H9 (cell line): Measurements from ENCODE around the gene PDE4B. TPM values are rescaled to one million over a fixed set of nuclear protein-coding genes. Genes with fewer than 3 reads are reported as not detected.
"Not testable (repeated sequence)": the region's sequence is repeated elsewhere in the genome, so short reads cannot be mapped to it uniquely, and the experiment has no call there.

Source experiments
- DNase-seq: peaks from one replicate; pipeline ENCODE4 v3.0.0-alpha.2; 2017
- H2AFZ ChIP-seq: one replicate; pipeline ENCODE4 v1.6.1; 2013; ENCODE audit warnings: mild to moderate bottlenecking, low read length, control low read depth, moderate library complexity
- H2AK5ac ChIP-seq: 2 replicates; pipeline ENCODE4 v1.6.1; 2013; ENCODE audit warnings: low read length, control low read depth, mixed read lengths; ENCODE audit not compliant: insufficient read length
- H2BK120ac ChIP-seq: one replicate; pipeline ENCODE4 v1.6.1; 2013; ENCODE audit warnings: low read depth, mild to moderate bottlenecking, low read length, control low read depth, inconsistent platforms; ENCODE audit not compliant: poor library complexity, severe bottlenecking
- H2BK12ac ChIP-seq: 2 replicates; pipeline ENCODE4 v1.6.1; 2013; ENCODE audit warnings: low read length, control low read depth, mixed read lengths, low read depth; ENCODE audit not compliant: insufficient read length
- H2BK15ac ChIP-seq: 2 replicates; pipeline ENCODE4 v1.6.1; 2013; ENCODE audit warnings: low read depth, low read length, control low read depth
- H2BK20ac ChIP-seq: one replicate; pipeline ENCODE4 v1.6.1; 2013; ENCODE audit warnings: low read depth, mild to moderate bottlenecking, low read length, control low read depth, inconsistent platforms; ENCODE audit not compliant: poor library complexity, severe bottlenecking
- H2BK5ac ChIP-seq: 2 replicates; pipeline ENCODE4 v1.6.1; 2013; ENCODE audit warnings: low read length, control low read depth, mixed read lengths; ENCODE audit not compliant: insufficient read length
- H3K14ac ChIP-seq: 2 replicates; pipeline ENCODE4 v1.6.1; 2013; ENCODE audit warnings: low read length, control low read depth; ENCODE audit not compliant: insufficient read depth
- H3K18ac ChIP-seq: 2 replicates; pipeline ENCODE4 v1.6.1; 2013; ENCODE audit warnings: low read depth, mild to moderate bottlenecking, mixed read lengths, low read length, control low read depth; ENCODE audit not compliant: insufficient read length
- H3K23ac ChIP-seq: 2 replicates; pipeline ENCODE4 v1.6.1; 2013; ENCODE audit warnings: low read length, control low read depth, mixed read lengths, low read depth; ENCODE audit not compliant: insufficient read length
- H3K23me2 ChIP-seq: 2 replicates; pipeline ENCODE4 v1.6.1; 2013; ENCODE audit warnings: low read depth, mild to moderate bottlenecking, mixed read lengths, low read length, control low read depth; ENCODE audit not compliant: insufficient read length, poor library complexity, severe bottlenecking
- H3K27ac ChIP-seq: 2 replicates; pipeline ENCODE4 v1.5.1; 2013; ENCODE audit warnings: low read length, control low read depth, mixed read lengths, low read depth; ENCODE audit not compliant: insufficient read length
- H3K27me3 ChIP-seq: 2 replicates; pipeline ENCODE4 v1.6.1; 2013; ENCODE audit warnings: low read length, control low read depth, inconsistent platforms; ENCODE audit not compliant: insufficient read depth
- H3K4ac ChIP-seq: 2 replicates; pipeline ENCODE4 v1.6.1; 2013; ENCODE audit warnings: low read depth, mild to moderate bottlenecking, control low read depth, inconsistent platforms, low read length, moderate library complexity
- H3K4me1 ChIP-seq: 2 replicates; pipeline ENCODE4 v1.6.1; 2013; ENCODE audit warnings: low read length, control low read depth, inconsistent platforms; ENCODE audit not compliant: insufficient read depth
- H3K4me2 ChIP-seq: 2 replicates; pipeline ENCODE4 v1.6.1; 2013; ENCODE audit warnings: low read length, control low read depth, mixed read lengths; ENCODE audit not compliant: insufficient read length, insufficient read depth
- H3K56ac ChIP-seq: 2 replicates; pipeline ENCODE4 v1.6.1; 2013; ENCODE audit warnings: low read depth, mild to moderate bottlenecking, mixed read lengths, low read length, control low read depth; ENCODE audit not compliant: insufficient read length
- H3K79me1 ChIP-seq: 2 replicates; pipeline ENCODE4 v1.6.1; 2013; ENCODE audit warnings: low read depth, mild to moderate bottlenecking, moderate library complexity, low read length, control low read depth, inconsistent platforms; ENCODE audit not compliant: insufficient read depth, poor library complexity, severe bottlenecking
- H3K79me2 ChIP-seq: 2 replicates; pipeline ENCODE4 v1.6.1; 2013; ENCODE audit warnings: low read length, control low read depth, inconsistent platforms; ENCODE audit not compliant: insufficient read depth
- H3K9ac ChIP-seq: 2 replicates; pipeline ENCODE4 v1.6.1; 2013; ENCODE audit warnings: low read length, control low read depth, mixed read lengths; ENCODE audit not compliant: insufficient read length; ENCODE audit errors: extremely low read depth
- H3K9me3 ChIP-seq: one replicate; pipeline ENCODE4 v1.6.1; 2013; ENCODE audit warnings: low read depth, low read length, inconsistent platforms; ENCODE audit not compliant: control insufficient read depth
- H3T11ph ChIP-seq: one replicate; pipeline ENCODE4 v1.6.1; 2013; ENCODE audit warnings: mild to moderate bottlenecking, low read length, control low read depth, inconsistent platforms
- H4K20me1 ChIP-seq: one replicate; pipeline ENCODE4 v1.6.1; 2013; ENCODE audit not compliant: control insufficient read depth, insufficient read length, insufficient read depth
- H4K5ac ChIP-seq: 2 replicates; pipeline ENCODE4 v1.6.1; 2013; ENCODE audit warnings: low read depth, mild to moderate bottlenecking, mixed read lengths, low read length, control low read depth; ENCODE audit not compliant: insufficient read length
- H4K8ac ChIP-seq: replicated peaks from 2 replicates; pipeline ENCODE4 v1.6.1; 2013; ENCODE audit warnings: low read length, control low read depth, mixed read lengths, low read depth; ENCODE audit not compliant: insufficient read length
- H4K91ac ChIP-seq: 2 replicates; pipeline ENCODE4 v1.6.1; 2013; ENCODE audit warnings: low read depth, mild to moderate bottlenecking, moderate library complexity, mixed read lengths, low read length, control low read depth; ENCODE audit not compliant: insufficient read length
- H3K27ac Mint-ChIP-seq, 3 experiments: 2 replicates in 2 of 3; 3 replicates in 1 of 3; pipeline ENCODE4 v1.8.0; 2020 to 2021; ENCODE audit warnings: mixed read lengths in 3 of 3, mild to moderate bottlenecking in 1 of 3, moderate library complexity in 1 of 3
- H3K27me3 Mint-ChIP-seq: 2 replicates; pipeline ENCODE4 v1.8.0; 2021; ENCODE audit warnings: low read depth, mild to moderate bottlenecking, moderate library complexity, mixed read lengths
- H3K36me3 Mint-ChIP-seq, 3 experiments: 2 replicates in 2 of 3; 3 replicates in 1 of 3; pipeline ENCODE4 v1.8.0; 2020 to 2021; ENCODE audit warnings: low read depth in 3 of 3, mixed read lengths in 3 of 3; ENCODE audit not compliant: insufficient read depth in 1 of 3
- H3K4me1 Mint-ChIP-seq, 2 experiments: 2 replicates each; pipeline ENCODE4 v1.8.0; 2020; ENCODE audit warnings: mixed read lengths in 2 of 2
- H3K4me3 Mint-ChIP-seq, 2 experiments: 2 replicates in 1 of 2; 3 replicates in 1 of 2; pipeline ENCODE4 v1.8.0; 2020 to 2021; ENCODE audit warnings: mild to moderate bottlenecking in 2 of 2, mixed read lengths in 2 of 2, moderate library complexity in 1 of 2
- H3K9me3 Mint-ChIP-seq, 2 experiments: 2 replicates in 1 of 2; 3 replicates in 1 of 2; pipeline ENCODE4 v1.8.0; 2020; ENCODE audit warnings: mild to moderate bottlenecking in 2 of 2, mixed read lengths in 2 of 2, moderate library complexity in 1 of 2
- whole genome bisulfite sequencing: extraction: QIAGEN DNeasy Blood & Tissue Kit; methylation state at CpG from one replicate; pipeline ENCODE4 v1.1.7; 2013; ENCODE audit warnings: missing lambda C conversion rate, low lambda C conversion rate, mixed read lengths; ENCODE audit not compliant: insufficient read length; ENCODE audit errors: extremely low coverage; 5-methylcytosine and 5-hydroxymethylcytosine counted together
- total RNA-seq: library from RNA; stranded (reverse); gene quantifications from 2 replicates; pipeline ENCODE4 v1.2.1, GENCODE V29; 2021
- TF ChIP-seq, protein P1 (sequence below): fragments of 200-600 bp; sonication (generic); conservative IDR thresholded peaks from 3 replicates; pipeline ENCODE4 v1.8.0; 2021; ENCODE audit warnings: antibody characterized with exemption, mild to moderate bottlenecking

PDE4B gene
- total RNA-seq, 1 experiment from 2014 or later: 19.8 TPM

GRCh38 chr1:66058558-66058957, 265.9 kb downstream of the PDE4B start:
- Histone ChIP-seq H2BK12ac (no peak overlapping the region), H3K4ac (no peak overlapping the region), H3K9me3 (no peaks in the 10 kb centered on the region), H3K23me2 (no peaks in the 10 kb centered on the region), H3K79me2 (no peaks in the 10 kb centered on the region), H4K8ac (no peak overlapping the region), H3K79me1 (no peaks in the 10 kb centered on the region), H4K91ac (no peak overlapping the region), H4K20me1 (no peaks in the 10 kb centered on the region), H2BK20ac (no peak overlapping the region), H2BK120ac (no peak overlapping the region), H3T11ph (no peak overlapping the region), H3K4me2 (no peak overlapping the region), H3K27me3 (no peaks in the 10 kb centered on the region), H3K18ac (no peak overlapping the region), H3K4me1 (no peaks in the 10 kb centered on the region), H2AK5ac (no peak overlapping the region), H3K9ac (no peak overlapping the region), H3K56ac (no peak overlapping the region), H3K27ac (no peak overlapping the region), H4K5ac (no peak overlapping the region), H3K23ac (no peak overlapping the region), H2BK15ac (no peak overlapping the region), H2BK5ac (no peak overlapping the region), H3K14ac (no peak overlapping the region), H2AFZ (no peak overlapping the region)
- no peaks in the 10 kb centered on the region for H3K4me1 Mint-ChIP-seq
- H3K27ac Mint-ChIP-seq: no peak overlapping the region
- H3K9me3 Mint-ChIP-seq: peaks cover 11 to 12% of the 10 kb centered on the region in 2 experiments
- peaks cover 2% of the 10 kb centered on the region for H3K27me3 Mint-ChIP-seq
- TF ChIP-seq, protein P1, sequence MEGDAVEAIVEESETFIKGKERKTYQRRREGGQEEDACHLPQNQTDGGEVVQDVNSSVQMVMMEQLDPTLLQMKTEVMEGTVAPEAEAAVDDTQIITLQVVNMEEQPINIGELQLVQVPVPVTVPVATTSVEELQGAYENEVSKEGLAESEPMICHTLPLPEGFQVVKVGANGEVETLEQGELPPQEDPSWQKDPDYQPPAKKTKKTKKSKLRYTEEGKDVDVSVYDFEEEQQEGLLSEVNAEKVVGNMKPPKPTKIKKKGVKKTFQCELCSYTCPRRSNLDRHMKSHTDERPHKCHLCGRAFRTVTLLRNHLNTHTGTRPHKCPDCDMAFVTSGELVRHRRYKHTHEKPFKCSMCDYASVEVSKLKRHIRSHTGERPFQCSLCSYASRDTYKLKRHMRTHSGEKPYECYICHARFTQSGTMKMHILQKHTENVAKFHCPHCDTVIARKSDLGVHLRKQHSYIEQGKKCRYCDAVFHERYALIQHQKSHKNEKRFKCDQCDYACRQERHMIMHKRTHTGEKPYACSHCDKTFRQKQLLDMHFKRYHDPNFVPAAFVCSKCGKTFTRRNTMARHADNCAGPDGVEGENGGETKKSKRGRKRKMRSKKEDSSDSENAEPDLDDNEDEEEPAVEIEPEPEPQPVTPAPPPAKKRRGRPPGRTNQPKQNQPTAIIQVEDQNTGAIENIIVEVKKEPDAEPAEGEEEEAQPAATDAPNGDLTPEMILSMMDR: no peak
- no peak overlapping the region for H3K4me3 Mint-ChIP-seq
- no peak for DNase-seq
- no CpG with 5 or more reads among the region's 2 CpGs for WGBS
- peaks cover 2 to 14% (median 4%) of the 10 kb centered on the region in 3 experiments; a peak in 6 of 7 replicates for H3K36me3 Mint-ChIP-seq

- not testable (repeated sequence) for H4K91ac ChIP-seq, H3K4ac ChIP-seq, H3K23me2 ChIP-seq, H3T11ph ChIP-seq, H3K4me2 ChIP-seq, H3K27me3 ChIP-seq, H3K79me2 ChIP-seq, H3K36me3 Mint-ChIP-seq, H4K5ac ChIP-seq, H2BK5ac ChIP-seq, H3K79me1 ChIP-seq, H3K27ac Mint-ChIP-seq, H3K27ac ChIP-seq, H3K18ac ChIP-seq, H2AK5ac ChIP-seq, H3K9me3 ChIP-seq, H2BK20ac ChIP-seq, H4K20me1 ChIP-seq, H3K4me3 Mint-ChIP-seq, H3K27me3 Mint-ChIP-seq, H2BK15ac ChIP-seq, H2AFZ ChIP-seq, H2BK12ac ChIP-seq, H4K8ac ChIP-seq, H3K23ac ChIP-seq, H2BK120ac ChIP-seq, H3K56ac ChIP-seq, DNase-seq, H3K4me1 ChIP-seq, H3K9me3 Mint-ChIP-seq, H3K4me1 Mint-ChIP-seq, H3K14ac ChIP-seq, H3K9ac ChIP-seq
- no CpG with 5 or more reads among the region's 4 CpGs for WGBS
Measured at GRCh38 chr1:66067219-66067618, 274.5 kb downstream of the PDE4B start.
